ENCODE measurements around the gene USP2.

The USP2 gene

DNA sequence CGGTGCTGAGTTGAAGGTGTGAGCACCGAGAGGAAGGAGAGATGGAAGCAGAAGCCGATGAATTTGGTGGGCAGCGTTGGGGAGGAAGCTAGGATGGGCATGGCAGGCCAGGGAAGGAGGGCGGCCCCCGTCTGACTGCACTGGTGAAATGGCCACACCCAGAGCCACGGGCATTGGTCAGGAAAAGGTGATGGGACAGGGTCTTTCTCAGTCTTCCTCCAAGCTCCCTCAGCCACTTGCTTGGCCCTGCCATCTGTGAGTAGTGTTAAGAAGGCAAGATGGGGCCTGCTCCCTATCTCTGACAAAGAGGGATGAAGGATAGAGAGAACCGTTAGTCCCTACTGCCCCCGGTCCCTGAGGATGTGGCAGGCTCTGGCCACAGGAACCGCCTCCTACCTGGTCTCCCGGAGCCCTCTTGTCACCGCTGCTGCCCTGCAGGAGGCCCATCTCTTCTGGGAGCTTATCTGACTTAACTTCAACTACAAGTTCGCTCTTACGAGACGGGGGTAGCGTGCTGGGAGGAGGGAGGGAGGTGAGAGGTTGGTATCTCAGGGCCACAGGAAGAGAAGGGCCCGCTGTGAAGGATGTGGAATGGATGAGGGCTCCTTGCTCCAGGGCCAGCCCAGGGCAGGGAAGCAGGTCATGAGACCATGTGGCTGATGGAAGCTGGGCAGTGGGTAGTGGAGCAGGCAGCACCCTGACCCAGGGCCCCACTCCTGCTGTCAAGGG is 71.4 kb downstream of the USP2 start:
- TF ChIP-seq FOXM1 (IDR thresholded peaks at IDR 0.05; ENCODE audit: borderline replicate concordance) (no peak), ZNF384 (IDR thresholded peaks at IDR 0.05) (no peak), L3MBTL2 (conservative IDR thresholded peaks at IDR 0.05) (no peak), FOXA1 (IDR thresholded peaks at IDR 0.05) (no peak), ELF4 (IDR thresholded peaks at IDR 0.05) (no peak)
- TF ChIP-seq, protein P1, sequence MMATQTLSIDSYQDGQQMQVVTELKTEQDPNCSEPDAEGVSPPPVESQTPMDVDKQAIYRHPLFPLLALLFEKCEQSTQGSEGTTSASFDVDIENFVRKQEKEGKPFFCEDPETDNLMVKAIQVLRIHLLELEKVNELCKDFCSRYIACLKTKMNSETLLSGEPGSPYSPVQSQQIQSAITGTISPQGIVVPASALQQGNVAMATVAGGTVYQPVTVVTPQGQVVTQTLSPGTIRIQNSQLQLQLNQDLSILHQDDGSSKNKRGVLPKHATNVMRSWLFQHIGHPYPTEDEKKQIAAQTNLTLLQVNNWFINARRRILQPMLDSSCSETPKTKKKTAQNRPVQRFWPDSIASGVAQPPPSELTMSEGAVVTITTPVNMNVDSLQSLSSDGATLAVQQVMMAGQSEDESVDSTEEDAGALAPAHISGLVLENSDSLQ (IDR thresholded peaks at IDR 0.05) = no peak
- CTCF ChIA-PET = interaction anchor here (0.8 kb wide), 1 partner anchor 64 kb away, joined by 3 read pairs; no protein-coding TSS in a partner anchor
- DNase-seq (ENCODE audit: extremely low spot score) = no peak
- POLR2A ChIA-PET = interaction anchor here (1.1 to 1.2 kb wide), 2 partner anchors 9 to 24 kb away, joined by 3 to 6 read pairs; partner anchors contain the start of gene RNF26

GRCh38 chr11:119309411-119309810 is 72.1 kb downstream of the USP2 start:
- TF ChIP-seq BHLHE40 (IDR thresholded peaks at IDR 0.05; ENCODE audit: borderline replicate concordance) (no peak), TARDBP (IDR thresholded peaks at IDR 0.05) (no peak), LEF1 (IDR thresholded peaks at IDR 0.05; ENCODE audit: borderline replicate concordance) (no peak), HDGF (IDR thresholded peaks at IDR 0.05; ENCODE audit: borderline replicate concordance) (no peak), FOXK2 (IDR thresholded peaks at IDR 0.05) (no peak), SUZ12 (IDR thresholded peaks at IDR 0.05) (no peak), NFRKB (IDR thresholded peaks at IDR 0.05) (no peak), CTBP1 (IDR thresholded peaks at IDR 0.05; ENCODE audit: borderline replicate concordance) (no peak), FOXA1 (IDR thresholded peaks at IDR 0.05) (no peak), ZNF384 (IDR thresholded peaks at IDR 0.05) (no peak), ARNT (IDR thresholded peaks at IDR 0.05) (no peak), ELF4 (IDR thresholded peaks at IDR 0.05) (no peak), L3MBTL2 (conservative IDR thresholded peaks at IDR 0.05) (no peak), SP1 (IDR thresholded peaks at IDR 0.05) (no peak), FOXM1 (IDR thresholded peaks at IDR 0.05; ENCODE audit: borderline replicate concordance) (no peak)
- TF ChIP-seq, protein P1 (IDR thresholded peaks at IDR 0.05) = no peak
- POLR2A ChIA-PET = interaction anchor here (1.2 kb wide), 1 partner anchor 25 kb away, joined by 6 read pairs; the partner anchor contains the start of gene RNF26
- CTCF ChIA-PET = no interaction called here

DNA sequence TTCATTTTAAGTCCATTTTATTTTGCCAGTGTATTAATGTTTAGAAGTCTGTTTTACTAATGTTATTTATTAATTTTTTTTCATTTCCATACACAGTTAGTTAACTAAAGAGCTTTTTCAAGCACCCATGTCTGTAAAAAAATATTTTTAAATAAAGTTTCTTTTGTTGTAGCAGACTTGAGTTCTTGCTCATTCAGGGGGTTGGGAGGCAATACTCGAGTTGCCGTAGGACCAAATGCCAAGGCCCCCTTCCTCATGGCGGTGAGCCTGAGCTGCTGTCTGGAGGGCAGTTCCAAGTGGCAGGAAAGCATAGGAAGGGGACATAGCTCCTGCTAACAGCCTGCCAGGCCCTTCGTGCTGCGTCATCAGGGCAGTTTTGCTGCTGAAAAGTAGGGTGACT is 73.5 kb downstream of the USP2 start:
- TF ChIP-seq NFRKB (IDR thresholded peaks at IDR 0.05) (no peak), FOXA1 (IDR thresholded peaks at IDR 0.05) (no peak), L3MBTL2 (conservative IDR thresholded peaks at IDR 0.05) (no peak), FOXM1 (IDR thresholded peaks at IDR 0.05; ENCODE audit: borderline replicate concordance) (no peak), FOXK2 (IDR thresholded peaks at IDR 0.05) (no peak), SP1 (IDR thresholded peaks at IDR 0.05) (no peak), TARDBP (IDR thresholded peaks at IDR 0.05) (no peak), ELF4 (IDR thresholded peaks at IDR 0.05) (no peak), CTBP1 (IDR thresholded peaks at IDR 0.05; ENCODE audit: borderline replicate concordance) (no peak), ZNF384 (IDR thresholded peaks at IDR 0.05) (no peak), LEF1 (IDR thresholded peaks at IDR 0.05; ENCODE audit: borderline replicate concordance) (no peak), ARNT (IDR thresholded peaks at IDR 0.05) (no peak), HDGF (IDR thresholded peaks at IDR 0.05; ENCODE audit: borderline replicate concordance) (no peak), BHLHE40 (IDR thresholded peaks at IDR 0.05; ENCODE audit: borderline replicate concordance) (no peak), SUZ12 (IDR thresholded peaks at IDR 0.05) (no peak)
- TF ChIP-seq, protein P1 (IDR thresholded peaks at IDR 0.05) = no peak
- no peak for DNase-seq (ENCODE audit: extremely low spot score)
- CTCF ChIA-PET = interaction anchor here (0.6 to 2.1 kb wide), 5 partner anchors 14 to 223 kb away, joined by 3 to 9 read pairs (median 4); partner anchors contain the start of gene NLRX1
- POLR2A ChIA-PET = interaction anchor here (1.2 to 2.1 kb wide), 2 partner anchors 9 to 213 kb away, joined by 3 to 11 read pairs; partner anchors contain the start of gene MCAM

More at GRCh38 chr11:119309411-119309810, 72.1 kb downstream of the USP2 start:
- no peak for DNase-seq (ENCODE audit: extremely low spot score)

DNA sequence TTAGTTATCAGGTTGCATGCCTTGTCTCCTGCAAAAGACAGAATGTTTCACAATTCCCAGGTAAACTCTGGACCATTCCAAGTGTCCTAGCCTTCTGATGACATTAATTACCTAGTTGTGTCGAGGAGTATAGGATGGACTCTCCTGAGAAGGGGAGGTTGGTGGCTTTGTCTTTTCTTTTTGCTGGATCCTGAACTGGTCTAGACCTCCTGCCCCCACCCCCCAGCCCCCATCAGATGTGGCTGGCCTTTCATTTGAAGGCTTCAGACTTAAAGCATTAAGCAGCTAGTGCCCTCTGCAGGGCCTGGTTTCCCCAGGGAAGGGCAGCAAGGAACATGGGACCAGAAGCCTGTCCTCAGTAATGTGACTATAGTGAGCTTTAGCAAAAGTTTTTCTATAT is 74.3 kb downstream of the USP2 start:
- ChIA-PET CTCF (interaction anchor here (0.7 to 2.1 kb wide), 4 partner anchors 31 to 167 kb away, joined by 3 to 9 read pairs (median 5); partner anchors contain the start of gene NLRX1), POLR2A (interaction anchor here (1.0 to 2.1 kb wide), 3 partner anchors 9 to 212 kb away, joined by 3 to 11 read pairs (median 3); partner anchors contain the start of gene MCAM)
- TF ChIP-seq FOXA1 (IDR thresholded peaks at IDR 0.05) (no peak), ELF4 (IDR thresholded peaks at IDR 0.05) (no peak), FOXM1 (IDR thresholded peaks at IDR 0.05; ENCODE audit: borderline replicate concordance) (no peak), LEF1 (IDR thresholded peaks at IDR 0.05; ENCODE audit: borderline replicate concordance) (no peak), SUZ12 (IDR thresholded peaks at IDR 0.05) (no peak), BHLHE40 (IDR thresholded peaks at IDR 0.05; ENCODE audit: borderline replicate concordance) (no peak), CTBP1 (IDR thresholded peaks at IDR 0.05; ENCODE audit: borderline replicate concordance) (no peak)
- TF ChIP-seq, protein P1 (IDR thresholded peaks at IDR 0.05) = no peak
- DNase-seq (ENCODE audit: extremely low spot score) = no peak

- TF ChIP-seq, protein P1 (IDR thresholded peaks at IDR 0.05) = no peak
- no peak for TF ChIP-seq BHLHE40 (IDR thresholded peaks at IDR 0.05; ENCODE audit: borderline replicate concordance)
- no peak for TF ChIP-seq HDGF (IDR thresholded peaks at IDR 0.05; ENCODE audit: borderline replicate concordance)
- no peak for TF ChIP-seq SUZ12 (IDR thresholded peaks at IDR 0.05)
- TF ChIP-seq SP1 (IDR thresholded peaks at IDR 0.05) = no peak
- no peak for TF ChIP-seq ELF4 (IDR thresholded peaks at IDR 0.05)
- no peak for TF ChIP-seq CTBP1 (IDR thresholded peaks at IDR 0.05; ENCODE audit: borderline replicate concordance)
- no peak for TF ChIP-seq ZNF384 (IDR thresholded peaks at IDR 0.05)
- no peak for TF ChIP-seq L3MBTL2 (conservative IDR thresholded peaks at IDR 0.05)
- no peak for TF ChIP-seq LEF1 (IDR thresholded peaks at IDR 0.05; ENCODE audit: borderline replicate concordance)
- no peak for TF ChIP-seq FOXM1 (IDR thresholded peaks at IDR 0.05; ENCODE audit: borderline replicate concordance)
- POLR2A ChIA-PET = interaction anchor here (1.0 to 2.1 kb wide), 2 partner anchors 10 to 11 kb away, joined by 3 to 11 read pairs; partner anchors contain the start of gene MCAM
- DNase-seq (ENCODE audit: extremely low spot score) = no peak
- CTCF ChIA-PET = interaction anchor here (0.8 kb wide), 2 partner anchors 39 to 185 kb away, joined by 3 to 4 read pairs; partner anchors contain the start of gene HINFP
Measured at GRCh38 chr11:119306373-119306890, 75.1 kb downstream of the USP2 start.
